ENCODE data around the gene TSKS.

GRCh38 chr19:49775742-49776370 lies 12.8 kb upstream of the TSKS start:
- TF ChIP-seq EZH2 (IDR thresholded peaks at IDR 0.05; ENCODE audit: insufficient read depth, poor library complexity, severe bottlenecking) (no peak), EZH2phosphoT487 (IDR thresholded peaks at IDR 0.05; ENCODE audit: insufficient read depth, low read depth) (no peak)

All from GM23248 (cell line).